Measurements from ENCODE around the gene RCC1. TPM values are rescaled to one million over a fixed set of nuclear protein-coding genes. Genes with fewer than 3 reads are reported as not detected.

Gene RCC1
- total and polyA plus RNA-seq, 2 donors (not counting 3 experiments of a cell fraction or from before 2014, with no cell fraction given): 37.1 to 77.7 TPM

- Histone ChIP-seq H3K36me3 (ENCODE audit: control insufficient read depth in 2 of 2, extremely low read depth in 1 of 2, insufficient read depth in 2 of 2, low read length in 2 of 2) (peaks cover 9 to 17% of the 10 kb centered on the region in 2 experiments), H3K4me1 (ENCODE audit: control insufficient read depth, extremely low read depth, insufficient read depth, low read length) (no peaks in the 10 kb centered on the region), H3K4me2 (ENCODE audit: insufficient read depth, low read length) (no peak overlapping the region), H3K9me1 (replicated peaks; ENCODE audit: control insufficient read depth, extremely low read depth, insufficient read depth, low read length) (no peaks in the 10 kb centered on the region), H3K9me3 (replicated peaks; ENCODE audit: control insufficient read depth, insufficient read depth, low read length) (no peaks in the 10 kb centered on the region), H3K27me3 (ENCODE audit: control insufficient read depth in 2 of 2, insufficient read depth in 2 of 2, low read length in 2 of 2) (no peaks in the 10 kb centered on the region), H3K9ac (replicated peaks; ENCODE audit: extremely low read depth, insufficient read depth, low read length) (no peak overlapping the region), H4K20me1 (replicated peaks; ENCODE audit: control insufficient read depth, extremely low read depth, insufficient read depth, low read length) (no peaks in the 10 kb centered on the region), H2AFZ (ENCODE audit: low read depth, low read length) (no peak overlapping the region), H3K79me2 (ENCODE audit: control insufficient read depth, insufficient read depth, low read length) (peaks cover 25% of the 10 kb centered on the region), H3K27ac (ENCODE audit: insufficient read depth, low read depth, low read length) (no peak overlapping the region), H3K4me3 (replicated peaks in 1 of 3; ENCODE audit: insufficient read depth in 1 of 3, low read depth in 1 of 3, low read length in 3 of 3) (no peak overlapping the region)
- CTCF ChIA-PET: interaction anchor here (1.0 kb wide), 1 partner anchor 10 kb away, joined by 3 read pairs; no protein-coding TSS in a partner anchor
- intact Hi-C loops (cut with micrococcal nuclease): no loop called here
- no peak for DNase-seq (ENCODE audit: low read depth, low spot score)
- no TSS peak for BruUV-seq (replicated peaks)
- POLR2A ChIA-PET: no interaction called here
- no peak for TF ChIP-seq POLR2AphosphoS5 (IDR thresholded peaks at IDR 0.05; ENCODE audit: insufficient read depth, low read depth, low read length)
- no peak for FAIRE-seq
- dilution Hi-C loops (cut with MboI; ENCODE audit: extremely low pct_ligation_motif_present, low sequenced_read_pairs): no loop called here
Observed at GRCh38 chr1:28530456-28530855, 24.6 kb downstream of the RCC1 start.

- FAIRE-seq: no peak
- no TSS peak for BruUV-seq (replicated peaks)
- Histone ChIP-seq H3K9ac (replicated peaks; ENCODE audit: extremely low read depth, insufficient read depth, low read length) (no peak overlapping the region), H3K4me3 (replicated peaks in 1 of 3; ENCODE audit: insufficient read depth in 1 of 3, low read depth in 1 of 3, low read length in 3 of 3) (no peak overlapping the region), H3K36me3 (ENCODE audit: control insufficient read depth in 2 of 2, extremely low read depth in 1 of 2, insufficient read depth in 2 of 2, low read length in 2 of 2) (peaks cover 23 to 32% of the 10 kb centered on the region in 2 experiments), H4K20me1 (replicated peaks; ENCODE audit: control insufficient read depth, extremely low read depth, insufficient read depth, low read length) (no peaks in the 10 kb centered on the region), H2AFZ (ENCODE audit: low read depth, low read length) (no peak overlapping the region), H3K9me3 (replicated peaks; ENCODE audit: control insufficient read depth, insufficient read depth, low read length) (no peaks in the 10 kb centered on the region), H3K79me2 (ENCODE audit: control insufficient read depth, insufficient read depth, low read length) (peaks cover under 1% of the 10 kb centered on the region), H3K27ac (ENCODE audit: insufficient read depth, low read depth, low read length) (no peak overlapping the region), H3K27me3 (ENCODE audit: control insufficient read depth in 2 of 2, insufficient read depth in 2 of 2, low read length in 2 of 2) (no peaks in the 10 kb centered on the region), H3K4me1 (ENCODE audit: control insufficient read depth, extremely low read depth, insufficient read depth, low read length) (no peaks in the 10 kb centered on the region), H3K9me1 (replicated peaks; ENCODE audit: control insufficient read depth, extremely low read depth, insufficient read depth, low read length) (no peaks in the 10 kb centered on the region), H3K4me2 (ENCODE audit: insufficient read depth, low read length) (no peak overlapping the region)
- ChIA-PET POLR2A (no interaction called here), CTCF (interaction anchor here (0.6 kb wide), 1 partner anchor 16 kb away, joined by 5 read pairs; no protein-coding TSS in a partner anchor)
- TF ChIP-seq MAX (IDR thresholded peaks at IDR 0.05; ENCODE audit: insufficient read depth, insufficient read length) (no peak), EZH2 (IDR thresholded peaks at IDR 0.05; ENCODE audit: borderline replicate concordance, low read depth, low read length, severe bottlenecking) (no peak), CTCF (IDR thresholded peaks at IDR 0.05; ENCODE audit: extremely low read depth in 1 of 2, insufficient read depth in 1 of 2, low read depth in 1 of 2, low read length in 2 of 2) (no peak), JUN (IDR thresholded peaks at IDR 0.05; ENCODE audit: borderline replicate concordance, insufficient read depth, insufficient read length, low read depth) (no peak)
- DNase-seq (ENCODE audit: low read depth, low spot score): no peak
- intact Hi-C loops (cut with micrococcal nuclease) (no loop called here), dilution Hi-C loops (cut with MboI; ENCODE audit: extremely low pct_ligation_motif_present, low sequenced_read_pairs) (no loop called here)
Observed at GRCh38 chr1:28534671-28535070, 28.8 kb downstream of the RCC1 start.

Data from endothelial cell of umbilical vein (primary cell).